Activated CD8-positive, alpha-beta T cell treated with anti-CD3 and anti-CD28 coated beads, Interleukin-2, amount 10 ng/mL, durations not matched to agents 7 days and 5 days (primary cell): ENCODE measurements around the gene SMARCE1. TPM values are rescaled to one million over a fixed set of nuclear protein-coding genes. Genes with fewer than 3 reads are reported as not detected.

Experiments used
- ATAC-seq: fragments of 150-1000 bp; cut with Tn5 transposase; one replicate; pipeline ENCODE4 v1.10.0; 2021; ENCODE audit warnings: moderate library complexity
- CTCF ChIA-PET: fragments of 350-600 bp; sonication (Branson Sonifier 250); formaldehyde crosslinking; loops from one replicate; lab custom pipeline; 2021; ENCODE audit warnings: antibody characterized with exemption; lab: Charles Lee
- POLR2A ChIA-PET: fragments of 350-600 bp; sonication (Branson Sonifier 250); formaldehyde crosslinking; loops from one replicate; lab custom pipeline; 2021; ENCODE audit warnings: antibody characterized with exemption; lab: Charles Lee
- DNase-seq: peaks from one replicate; pipeline ENCODE4 v3.0.0-alpha.2; 2020
- H3K27ac Mint-ChIP-seq: one replicate; pipeline ENCODE4 v1.8.0; 2021; ENCODE audit warnings: mild to moderate bottlenecking, mixed read lengths
- H3K27me3 Mint-ChIP-seq: one replicate; pipeline ENCODE4 v1.8.0; 2021; ENCODE audit warnings: low read depth, mixed read lengths
- H3K36me3 Mint-ChIP-seq: one replicate; pipeline ENCODE4 v1.8.0; 2021; ENCODE audit warnings: low read depth, mixed read lengths
- H3K4me1 Mint-ChIP-seq: one replicate; pipeline ENCODE4 v1.8.0; 2021; ENCODE audit warnings: low read depth, mixed read lengths
- H3K4me3 Mint-ChIP-seq: one replicate; pipeline ENCODE4 v1.8.0; 2021; ENCODE audit warnings: mild to moderate bottlenecking, mixed read lengths
- H3K9me3 Mint-ChIP-seq: one replicate; pipeline ENCODE4 v1.8.0; 2022; ENCODE audit warnings: mixed read lengths; ENCODE audit not compliant: insufficient read depth
- total RNA-seq, 2 experiments: library from RNA; stranded (reverse); gene quantifications; one replicate each; pipeline ENCODE4 v1.2.3, GENCODE V29; 2021

SMARCE1 gene
- total RNA-seq, 2 experiments from 2014 or later = 104 to 110 TPM

- POLR2A ChIA-PET = no interaction called here
These were observed 25.0 kb upstream of the SMARCE1 start for GRCh38 chr17:40672654-40673053.

GRCh38 chr17:40671282-40671681 is 23.7 kb upstream of the SMARCE1 start:
- DNase-seq (no peak), ATAC-seq (no peak)
- no peaks in the 10 kb centered on the region for H3K4me1 Mint-ChIP-seq
- ChIA-PET CTCF (no interaction called here), POLR2A (no interaction called here)
- H3K4me3 Mint-ChIP-seq = no peak overlapping the region
- H3K27me3 Mint-ChIP-seq = peaks cover 37% of the 10 kb centered on the region
- no peaks in the 10 kb centered on the region for H3K9me3 Mint-ChIP-seq
- H3K36me3 Mint-ChIP-seq = no peaks in the 10 kb centered on the region
- no peak overlapping the region for H3K27ac Mint-ChIP-seq

More at GRCh38 chr17:40672654-40673053, 25.0 kb upstream of the SMARCE1 start:
- H3K36me3 Mint-ChIP-seq = no peaks in the 10 kb centered on the region
- H3K27ac Mint-ChIP-seq = no peak overlapping the region
- CTCF ChIA-PET = interaction anchor here (0.6 to 1.1 kb wide), 2 partner anchors 11 to 176 kb away, joined by 3 read pairs; no protein-coding TSS in a partner anchor
- DNase-seq (no peak), ATAC-seq (no peak)
- no peak overlapping the region for H3K4me3 Mint-ChIP-seq
- peaks cover 40% of the 10 kb centered on the region for H3K27me3 Mint-ChIP-seq
- no peaks in the 10 kb centered on the region for H3K4me1 Mint-ChIP-seq
- no peaks in the 10 kb centered on the region for H3K9me3 Mint-ChIP-seq

GRCh38 chr17:40666331-40666730 is 18.7 kb upstream of the SMARCE1 start:
- ChIA-PET CTCF (no interaction called here), POLR2A (no interaction called here)
- H3K27ac Mint-ChIP-seq = no peak overlapping the region
- H3K36me3 Mint-ChIP-seq = no peaks in the 10 kb centered on the region
- peaks cover 42% of the 10 kb centered on the region for H3K27me3 Mint-ChIP-seq
- H3K9me3 Mint-ChIP-seq = no peaks in the 10 kb centered on the region
- no peak overlapping the region for H3K4me3 Mint-ChIP-seq
- no peak for ATAC-seq
- H3K4me1 Mint-ChIP-seq = peaks cover 6% of the 10 kb centered on the region
- no peak for DNase-seq

- CTCF ChIA-PET = interaction anchor here (0.9 kb wide), 1 partner anchor 18 kb away, joined by 5 read pairs; the partner anchor contains the start of gene SMARCE1
- Mint-ChIP-seq H3K4me3 (peak within 1 kb of the TSS; percentile 6), H3K4me1 (peaks cover 9% of the 10 kb centered on the region), H3K9me3 (no peaks in the 10 kb centered on the region), H3K27me3 (peaks cover 38% of the 10 kb centered on the region), H3K36me3 (no peaks in the 10 kb centered on the region), H3K27ac (no peak within 1 kb of the TSS)
- ATAC-seq (no peak), DNase-seq (no peak)
- POLR2A ChIA-PET = no interaction called here
These were observed 17.1 kb upstream of the SMARCE1 start, which contains the start of gene KRT222 for GRCh38 chr17:40664582-40665333. KRT222 (minus strand) TSS chr17:40665177; CDS start chr17:40665099, 78 bp downstream.

- ChIA-PET POLR2A (no interaction called here), CTCF (interaction anchor here (0.9 to 1.0 kb wide), 2 partner anchors 17 to 305 kb away, joined by 3 read pairs; no protein-coding TSS in a partner anchor)
These were observed 15.6 kb upstream of the SMARCE1 start for GRCh38 chr17:40663252-40663651.

GRCh38 chr17:40659911-40660310 is 12.3 kb upstream of the SMARCE1 start:
- peaks cover 11% of the 10 kb centered on the region for H3K4me1 Mint-ChIP-seq
- DNase-seq = no peak
- no peaks in the 10 kb centered on the region for H3K36me3 Mint-ChIP-seq
- CTCF ChIA-PET = no interaction called here
- POLR2A ChIA-PET = no interaction called here
- ATAC-seq = no peak
- H3K9me3 Mint-ChIP-seq = no peaks in the 10 kb centered on the region
- H3K27me3 Mint-ChIP-seq = peaks cover 34% of the 10 kb centered on the region
- H3K27ac Mint-ChIP-seq = no peak overlapping the region
- H3K4me3 Mint-ChIP-seq = no peak overlapping the region

More at GRCh38 chr17:40663252-40663651, 15.6 kb upstream of the SMARCE1 start:
- Mint-ChIP-seq H3K9me3 (no peaks in the 10 kb centered on the region), H3K36me3 (no peaks in the 10 kb centered on the region), H3K4me1 (peaks cover 14% of the 10 kb centered on the region), H3K4me3 (no peak overlapping the region), H3K27ac (no peak overlapping the region), H3K27me3 (peaks cover 44% of the 10 kb centered on the region)
- DNase-seq (no peak), ATAC-seq (no peak)

- peaks cover 28% of the 10 kb centered on the region for H3K27me3 Mint-ChIP-seq
- no peak overlapping the region for H3K4me3 Mint-ChIP-seq
- no peaks in the 10 kb centered on the region for H3K9me3 Mint-ChIP-seq
- DNase-seq (no peak), ATAC-seq (no peak)
- no peaks in the 10 kb centered on the region for H3K36me3 Mint-ChIP-seq
- no peak overlapping the region for H3K27ac Mint-ChIP-seq
- peaks cover 8% of the 10 kb centered on the region for H3K4me1 Mint-ChIP-seq
- POLR2A ChIA-PET = no interaction called here
- CTCF ChIA-PET = interaction anchor here (0.8 kb wide), 1 partner anchor 10 kb away, joined by 3 read pairs; no protein-coding TSS in a partner anchor
These were observed 10.8 kb upstream of the SMARCE1 start for GRCh38 chr17:40658396-40658795.

- DNase-seq = no peak
- no peak overlapping the region for H3K27ac Mint-ChIP-seq
- no peak overlapping the region for H3K4me3 Mint-ChIP-seq
- H3K4me1 Mint-ChIP-seq = peaks cover 12% of the 10 kb centered on the region
- peaks cover 7% of the 10 kb centered on the region for H3K36me3 Mint-ChIP-seq
- H3K27me3 Mint-ChIP-seq = peaks cover 3% of the 10 kb centered on the region
- POLR2A ChIA-PET = no interaction called here
- CTCF ChIA-PET = no interaction called here
- ATAC-seq = no peak
- no peaks in the 10 kb centered on the region for H3K9me3 Mint-ChIP-seq
These were observed 4.3 kb upstream of the SMARCE1 start for GRCh38 chr17:40651939-40652338.

- H3K4me3 Mint-ChIP-seq = peak overlapping the region; percentile 96
- peaks cover 30% of the 10 kb centered on the region for H3K36me3 Mint-ChIP-seq
- no peaks in the 10 kb centered on the region for H3K27me3 Mint-ChIP-seq
- CTCF ChIA-PET = interaction anchor here (0.8 to 5.0 kb wide), 8 partner anchors 25 to 1014 kb away, joined by 3 to 63 read pairs (median 4); partner anchors contain the start of gene CCR7
- peak overlapping the region; percentile 97 for H3K27ac Mint-ChIP-seq
- POLR2A ChIA-PET = interaction anchor here (0.8 to 2.9 kb wide), 9 partner anchors 13 to 430 kb away, joined by 3 to 12 read pairs (median 3); no protein-coding TSS in a partner anchor
- H3K4me1 Mint-ChIP-seq = peaks cover 41% of the 10 kb centered on the region
- no peak for ATAC-seq
- H3K9me3 Mint-ChIP-seq = no peaks in the 10 kb centered on the region
- no peak for DNase-seq
These were observed 858 bp upstream of the SMARCE1 start for GRCh38 chr17:40648384-40648968.

- peak; percentile 57 for ATAC-seq
- POLR2A ChIA-PET = interaction anchor here (0.6 to 2.9 kb wide), 14 partner anchors 21 to 748 kb away, joined by 3 to 16 read pairs (median 6); partner anchors contain the start of gene CCR7
- Mint-ChIP-seq H3K9me3 (no peaks in the 10 kb centered on the region), H3K36me3 (peaks cover 41% of the 10 kb centered on the region), H3K4me1 (peaks cover 51% of the 10 kb centered on the region), H3K27me3 (no peaks in the 10 kb centered on the region), H3K27ac (peak overlapping the region; percentile 97), H3K4me3 (peak overlapping the region; percentile 96)
- peak; percentile 70 for DNase-seq
- CTCF ChIA-PET = interaction anchor here (0.7 to 5.0 kb wide), 15 partner anchors 9 to 1019 kb away, joined by 3 to 63 read pairs (median 4); partner anchors contain the start of genes CCR7 and KRT222
These were observed 611 bp downstream of the SMARCE1 start for GRCh38 chr17:40646791-40647623.

GRCh38 chr17:40645943-40646342 is 1.7 kb downstream of the SMARCE1 start:
- Mint-ChIP-seq H3K9me3 (no peaks in the 10 kb centered on the region), H3K36me3 (peaks cover 45% of the 10 kb centered on the region), H3K27me3 (no peaks in the 10 kb centered on the region), H3K4me3 (peak overlapping the region; percentile 38), H3K27ac (no peak overlapping the region), H3K4me1 (peaks cover 55% of the 10 kb centered on the region)
- CTCF ChIA-PET = interaction anchor here (1.1 to 5.0 kb wide), 7 partner anchors 12 to 84 kb away, joined by 3 to 63 read pairs (median 14); partner anchors contain the start of gene CCR7
- DNase-seq = no peak
- no peak for ATAC-seq
- POLR2A ChIA-PET = interaction anchor here (0.6 to 2.3 kb wide), 5 partner anchors 20 to 375 kb away, joined by 3 to 16 read pairs (median 6); partner anchors contain the start of gene CCR7
